Fibroblast of mammary gland (primary cell): Measurements from ENCODE around the gene ADH6.

ENCODE experiments used
- DNase-seq: peaks from one replicate; pipeline ENCODE4 v3.0.0-alpha.2; 2010; ENCODE audit warnings: low read depth
- H3K4me3 ChIP-seq: 2 replicates; pipeline ENCODE4 v1.5.1; 2011; ENCODE audit warnings: low read depth, mild to moderate bottlenecking, low read length, moderate library complexity; ENCODE audit not compliant: control insufficient read depth
- TF ChIP-seq, protein P1 (sequence below): conservative IDR thresholded peaks from 2 replicates; pipeline ENCODE4 v1.5.1; 2011; ENCODE audit warnings: low read depth, low read length, inconsistent platforms; ENCODE audit not compliant: control insufficient read depth, insufficient read depth

Gene ADH6

DNA sequence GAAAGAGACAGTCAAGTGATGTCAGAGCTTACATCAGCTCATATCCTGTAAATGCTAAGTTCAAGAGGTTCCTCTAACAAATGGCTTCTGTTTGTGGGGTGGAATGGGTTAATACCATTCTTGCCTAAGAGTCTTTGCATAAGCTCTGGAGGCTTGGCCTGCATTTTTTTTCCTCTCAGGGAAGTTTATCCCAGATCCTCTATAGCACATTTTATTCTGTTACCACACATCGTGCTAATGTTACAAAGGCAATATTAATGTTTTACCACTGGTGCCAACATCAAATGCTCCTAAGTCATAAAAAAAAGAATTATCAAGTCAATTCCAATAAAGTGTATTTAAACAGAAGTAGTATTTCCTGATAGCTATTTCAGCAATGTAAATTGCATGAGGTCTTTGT, 2.9 kb upstream of the ADH6 start:
- DNase-seq: peak; percentile 20
- TF ChIP-seq, protein P1, sequence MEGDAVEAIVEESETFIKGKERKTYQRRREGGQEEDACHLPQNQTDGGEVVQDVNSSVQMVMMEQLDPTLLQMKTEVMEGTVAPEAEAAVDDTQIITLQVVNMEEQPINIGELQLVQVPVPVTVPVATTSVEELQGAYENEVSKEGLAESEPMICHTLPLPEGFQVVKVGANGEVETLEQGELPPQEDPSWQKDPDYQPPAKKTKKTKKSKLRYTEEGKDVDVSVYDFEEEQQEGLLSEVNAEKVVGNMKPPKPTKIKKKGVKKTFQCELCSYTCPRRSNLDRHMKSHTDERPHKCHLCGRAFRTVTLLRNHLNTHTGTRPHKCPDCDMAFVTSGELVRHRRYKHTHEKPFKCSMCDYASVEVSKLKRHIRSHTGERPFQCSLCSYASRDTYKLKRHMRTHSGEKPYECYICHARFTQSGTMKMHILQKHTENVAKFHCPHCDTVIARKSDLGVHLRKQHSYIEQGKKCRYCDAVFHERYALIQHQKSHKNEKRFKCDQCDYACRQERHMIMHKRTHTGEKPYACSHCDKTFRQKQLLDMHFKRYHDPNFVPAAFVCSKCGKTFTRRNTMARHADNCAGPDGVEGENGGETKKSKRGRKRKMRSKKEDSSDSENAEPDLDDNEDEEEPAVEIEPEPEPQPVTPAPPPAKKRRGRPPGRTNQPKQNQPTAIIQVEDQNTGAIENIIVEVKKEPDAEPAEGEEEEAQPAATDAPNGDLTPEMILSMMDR: no peak
- H3K4me3 ChIP-seq: no peak overlapping the region

DNA sequence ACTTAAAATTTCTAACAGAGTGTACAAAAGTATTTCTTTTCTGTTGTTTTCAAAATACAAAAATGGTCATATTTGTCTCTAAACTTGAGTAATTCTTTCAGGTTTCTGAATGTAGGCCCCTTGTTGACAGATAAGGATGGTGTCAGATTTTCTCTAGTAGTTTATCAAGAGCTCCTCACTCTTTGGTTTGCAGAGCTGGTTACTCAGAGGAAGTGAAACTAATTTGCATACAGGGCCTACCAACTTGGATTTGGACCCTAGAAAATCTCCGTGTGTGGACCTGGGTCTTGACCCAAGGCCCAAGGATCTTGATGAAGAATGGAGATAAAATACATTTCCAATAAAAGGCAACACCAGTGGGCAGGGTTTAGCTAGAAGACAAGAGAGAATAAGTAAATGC, 433 bp upstream of the ADH6 start:
- no peak for DNase-seq
- no peak overlapping the region for H3K4me3 ChIP-seq
- TF ChIP-seq, protein P1: no peak

DNA sequence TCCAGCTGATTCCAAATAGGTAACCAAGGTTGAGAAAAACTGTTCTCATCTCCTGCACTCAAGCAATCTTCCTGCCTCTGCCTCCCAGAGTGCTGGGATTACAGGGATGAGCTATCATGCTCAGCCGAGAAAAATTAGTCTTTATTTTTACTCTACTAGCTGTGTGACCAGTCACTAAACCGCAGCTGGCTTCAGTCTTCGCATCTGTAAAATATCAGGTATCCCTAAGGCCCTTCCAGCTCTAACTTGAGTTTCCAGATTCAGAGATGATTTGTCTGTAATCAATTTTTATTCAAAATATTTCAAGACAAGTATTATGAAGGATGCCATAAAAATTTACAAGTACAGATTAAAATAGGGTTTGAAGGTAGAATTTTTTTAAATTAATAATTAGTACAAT, 3.5 kb downstream of the ADH6 start:
- no peak overlapping the region for H3K4me3 ChIP-seq
- no peak for DNase-seq
- TF ChIP-seq, protein P1: no peak

DNA sequence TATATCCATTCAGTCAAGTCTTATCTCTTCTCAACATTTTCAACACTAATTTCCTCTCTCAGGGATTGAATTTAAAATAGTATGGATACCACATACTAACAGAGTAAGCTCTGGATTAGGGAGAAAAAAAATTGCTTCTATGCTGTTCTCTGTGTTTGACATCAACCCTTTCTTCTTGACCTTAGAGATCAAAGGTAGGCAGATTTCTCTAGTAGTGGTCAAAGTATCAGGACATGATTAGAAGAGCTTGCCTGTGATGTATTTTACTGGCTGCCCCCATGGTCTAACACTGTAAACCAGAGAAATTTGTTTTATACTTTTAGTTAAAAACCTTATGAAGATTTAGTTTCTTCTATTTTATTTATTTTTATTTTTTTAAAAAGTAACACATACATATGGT, 8.3 kb downstream of the ADH6 start:
- no peak for DNase-seq
- TF ChIP-seq, protein P1: no peak
- no peak overlapping the region for H3K4me3 ChIP-seq

DNA sequence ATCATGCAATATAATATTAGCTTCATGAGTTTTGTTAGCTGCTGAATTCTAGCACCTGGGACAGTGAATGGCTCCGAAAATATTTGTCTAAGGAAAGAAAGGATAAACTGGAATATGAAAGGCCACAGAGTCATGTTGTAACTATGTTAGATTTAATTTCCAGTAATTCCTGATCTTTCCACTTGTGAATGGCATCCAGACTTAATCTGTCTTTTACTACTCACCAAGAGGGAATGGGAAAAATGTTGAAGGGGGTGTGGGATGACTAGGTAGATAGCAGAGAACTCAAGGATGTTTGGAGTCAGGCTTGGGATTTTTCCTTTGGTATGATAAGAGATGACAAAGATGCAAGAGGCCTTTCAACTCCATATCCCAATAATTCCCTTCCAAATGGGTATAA, 9.4 kb downstream of the ADH6 start:
- DNase-seq: no peak
- no peak overlapping the region for H3K4me3 ChIP-seq
- TF ChIP-seq, protein P1: no peak

DNA sequence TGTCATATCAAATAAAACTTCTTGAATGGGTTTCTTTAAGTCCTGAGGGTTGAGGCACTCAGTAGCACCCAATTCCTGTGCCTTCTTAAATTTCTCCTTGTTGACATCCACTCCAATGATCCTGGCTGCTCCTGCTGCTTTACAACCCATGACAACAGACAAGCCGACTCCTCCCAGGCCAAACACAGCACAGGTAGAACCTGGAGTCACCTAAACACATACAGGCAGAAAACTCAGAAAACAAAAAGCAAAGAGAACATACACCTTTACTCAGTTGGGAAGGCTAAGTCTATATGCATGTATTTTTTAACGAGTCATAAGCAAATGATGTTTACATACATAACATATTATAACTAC, 10.3 kb downstream of the ADH6 start:
- DNase-seq: no peak
- TF ChIP-seq, protein P1: no peak
- H3K4me3 ChIP-seq: no peak overlapping the region
